HAP-1 (cell line): ENCODE results near the gene RIMBP2.

ENCODE experiments used
- DNase-seq, 2 experiments: peaks; one replicate each; pipeline ENCODE4 v3.0.0-alpha.2; 2016 to 2020; ENCODE audit warnings: low spot score in 2 of 2
- H3K27me3 ChIP-seq: fragments of 250-450 bp; sonication (Bioruptor Pico); 2 replicates; pipeline ENCODE4 v1.5.1; 2020; ENCODE audit warnings: low read depth, mild to moderate bottlenecking, moderate library complexity
- H3K36me3 ChIP-seq: fragments of 250-450 bp; sonication (Bioruptor Pico); replicated peaks from 2 replicates; pipeline ENCODE4 v1.5.1; 2020; ENCODE audit warnings: mild to moderate bottlenecking
- H3K4me1 ChIP-seq: fragments of 250-450 bp; sonication (Bioruptor Pico); 2 replicates; pipeline ENCODE4 v1.5.1; 2020; ENCODE audit warnings: mild to moderate bottlenecking
- H3K4me3 ChIP-seq: fragments of 250-450 bp; sonication (Bioruptor Pico); 2 replicates; pipeline ENCODE4 v1.5.1; 2020; ENCODE audit warnings: mild to moderate bottlenecking, moderate library complexity
- H3K9me3 ChIP-seq: fragments of 250-450 bp; sonication (Bioruptor Pico); 2 replicates; pipeline ENCODE4 v1.5.1; 2020; ENCODE audit warnings: mild to moderate bottlenecking, moderate library complexity
- in situ Hi-C: fragments of 300-500 bp; cut with MboI; formaldehyde crosslinking; loops from 3 replicates; pipeline ENCODE4 v1.14.3; 2020; ENCODE audit warnings: low sequenced_read_pairs, inconsistent platforms, mixed read lengths

The RIMBP2 gene

GRCh38 chr12:130425698-130426245 is 290.3 kb downstream of the RIMBP2 start:
- no peaks in the 10 kb centered on the region for H3K27me3 ChIP-seq
- in situ Hi-C loops = no loop called here
- no peaks in the 10 kb centered on the region for H3K4me1 ChIP-seq
- DNase-seq = no peak
- no peaks in the 10 kb centered on the region for H3K9me3 ChIP-seq
- H3K36me3 ChIP-seq = no peaks in the 10 kb centered on the region
- H3K4me3 ChIP-seq = no peak overlapping the region

DNA sequence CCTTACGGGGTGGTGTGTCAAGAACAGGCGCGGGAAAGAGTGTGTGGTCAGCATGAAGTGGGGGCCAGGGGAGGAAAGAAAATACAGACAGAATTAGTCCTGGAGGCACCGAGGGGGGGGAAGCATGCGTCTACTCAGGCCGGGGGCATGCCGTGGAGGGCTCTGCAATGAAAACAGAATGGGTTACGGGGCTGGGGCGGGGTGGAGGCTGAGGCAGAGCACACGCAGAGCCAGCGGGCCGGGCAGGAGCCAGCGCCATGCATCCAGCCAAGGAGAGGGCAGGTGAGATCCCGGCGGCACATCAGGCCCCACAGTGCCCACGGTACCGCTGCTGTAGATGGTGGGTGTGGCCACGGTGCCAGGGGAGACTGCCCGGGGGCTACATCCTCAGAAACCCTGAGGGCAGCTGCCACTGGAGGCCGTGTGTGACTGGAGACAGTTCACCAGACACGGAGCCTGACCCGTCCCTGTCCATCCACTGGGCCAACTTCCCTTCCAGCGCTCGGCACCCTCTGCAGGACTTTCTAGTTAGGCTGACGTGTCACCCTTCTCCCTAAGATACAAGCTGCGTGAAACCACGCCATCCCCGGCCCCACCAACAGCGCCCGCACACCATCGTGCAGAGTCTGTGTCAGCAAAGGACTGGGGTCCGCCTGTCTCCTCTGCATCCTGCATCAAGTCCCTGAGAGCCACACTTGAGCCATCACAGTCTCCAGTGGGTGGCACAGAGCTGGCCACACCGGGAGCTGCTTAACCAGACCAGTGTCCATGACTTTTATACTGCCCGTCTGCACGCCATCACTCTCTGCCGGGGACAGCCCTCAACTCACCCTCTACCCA is 291.0 kb downstream of the RIMBP2 start:
- DNase-seq = no peak
- no peaks in the 10 kb centered on the region for H3K4me1 ChIP-seq
- no peaks in the 10 kb centered on the region for H3K9me3 ChIP-seq
- no peaks in the 10 kb centered on the region for H3K36me3 ChIP-seq
- in situ Hi-C loops = no loop called here
- no peaks in the 10 kb centered on the region for H3K27me3 ChIP-seq
- no peak overlapping the region for H3K4me3 ChIP-seq

DNA sequence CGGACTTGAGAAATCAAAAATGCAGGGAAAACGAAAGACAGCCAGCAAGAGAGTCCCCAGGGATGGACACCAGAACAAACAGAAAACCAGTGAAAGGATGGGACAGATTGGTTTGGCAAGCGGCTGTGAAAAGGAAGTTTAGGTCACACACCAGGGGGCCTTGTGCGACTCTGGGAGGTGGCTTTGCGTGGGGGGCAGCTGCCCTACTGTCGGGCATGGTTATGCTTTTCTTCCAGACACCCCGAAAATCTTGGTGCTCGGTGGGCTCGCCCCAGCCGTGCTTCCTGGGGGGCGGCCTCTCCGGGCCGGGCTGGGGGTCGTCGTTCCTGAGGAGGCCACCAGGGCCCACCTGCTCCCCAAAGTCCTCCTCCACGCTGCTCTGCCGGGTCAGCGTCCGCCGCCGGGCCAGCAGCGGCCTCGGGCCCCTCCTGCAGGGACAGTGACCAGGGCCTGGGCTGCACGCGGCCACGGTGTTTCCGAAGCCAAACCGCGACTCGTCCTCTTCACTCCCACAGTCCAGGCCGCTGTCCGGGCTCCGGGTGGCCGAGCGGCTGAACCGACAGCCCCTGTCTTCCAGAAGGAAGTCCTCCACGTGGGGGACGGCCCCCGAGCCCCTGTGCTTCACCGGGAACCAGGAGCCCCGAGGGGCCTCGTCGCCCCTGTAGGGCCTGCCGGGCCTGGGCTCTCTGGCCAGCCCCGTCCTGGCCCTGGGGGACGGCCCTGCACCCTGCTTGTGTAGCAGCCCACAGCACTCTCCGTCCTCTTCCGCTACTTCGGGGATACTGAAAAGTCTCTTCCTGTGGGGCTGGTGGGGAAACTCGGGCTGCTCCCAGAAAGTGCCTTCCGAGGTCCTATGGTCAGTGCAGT is 291.9 kb downstream of the RIMBP2 start:
- Histone ChIP-seq H3K4me1 (no peaks in the 10 kb centered on the region), H3K9me3 (no peaks in the 10 kb centered on the region), H3K4me3 (no peak overlapping the region), H3K36me3 (no peaks in the 10 kb centered on the region), H3K27me3 (no peaks in the 10 kb centered on the region)
- DNase-seq = no peak
- in situ Hi-C loops = no loop called here

DNA sequence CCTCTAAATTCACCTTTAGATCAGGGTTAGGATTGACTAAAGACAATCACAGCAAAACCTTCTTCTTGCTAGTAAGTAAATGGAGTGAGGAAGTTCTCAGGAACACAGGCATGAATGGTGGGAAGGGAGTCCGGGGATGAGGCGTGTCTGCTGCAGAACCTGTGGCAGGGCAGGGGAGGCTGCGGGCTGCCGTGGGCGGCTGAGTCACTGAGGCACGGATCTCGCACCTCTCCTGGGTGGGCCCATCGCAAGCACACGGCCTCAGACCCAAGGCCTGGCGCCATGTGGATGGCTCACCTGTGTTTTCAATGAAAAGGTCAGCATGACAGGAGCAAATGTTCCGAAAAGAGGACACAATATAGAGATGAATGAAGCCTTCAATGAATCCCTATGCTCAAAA is 293.0 kb downstream of the RIMBP2 start:
- Histone ChIP-seq H3K4me1 (no peaks in the 10 kb centered on the region), H3K9me3 (no peaks in the 10 kb centered on the region), H3K27me3 (no peaks in the 10 kb centered on the region), H3K36me3 (no peaks in the 10 kb centered on the region), H3K4me3 (no peak overlapping the region)
- DNase-seq = no peak
- in situ Hi-C loops = no loop called here

DNA sequence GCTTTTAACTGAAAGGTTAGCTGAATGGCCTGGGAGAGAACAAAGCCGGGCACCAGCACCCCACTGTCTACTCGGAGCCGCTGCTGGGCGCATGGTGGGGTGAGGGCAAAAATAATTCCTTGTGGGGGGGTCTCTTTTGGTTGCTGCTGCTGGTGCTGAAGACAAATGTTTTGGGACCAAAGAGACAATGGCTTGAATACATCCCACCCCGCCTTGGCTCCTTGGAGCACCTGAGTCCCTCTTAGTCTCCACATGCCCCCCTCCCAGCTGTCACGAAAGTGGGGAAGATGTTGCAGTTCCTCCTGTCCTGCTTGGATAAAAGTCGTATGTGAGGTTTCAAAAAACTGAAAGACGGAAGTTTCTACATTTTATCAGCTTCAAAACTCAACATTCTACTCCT is 293.4 kb downstream of the RIMBP2 start:
- in situ Hi-C loops = no loop called here
- Histone ChIP-seq H3K9me3 (no peaks in the 10 kb centered on the region), H3K36me3 (no peaks in the 10 kb centered on the region), H3K4me3 (no peak overlapping the region), H3K4me1 (no peaks in the 10 kb centered on the region), H3K27me3 (no peaks in the 10 kb centered on the region)
- no peak for DNase-seq

DNA sequence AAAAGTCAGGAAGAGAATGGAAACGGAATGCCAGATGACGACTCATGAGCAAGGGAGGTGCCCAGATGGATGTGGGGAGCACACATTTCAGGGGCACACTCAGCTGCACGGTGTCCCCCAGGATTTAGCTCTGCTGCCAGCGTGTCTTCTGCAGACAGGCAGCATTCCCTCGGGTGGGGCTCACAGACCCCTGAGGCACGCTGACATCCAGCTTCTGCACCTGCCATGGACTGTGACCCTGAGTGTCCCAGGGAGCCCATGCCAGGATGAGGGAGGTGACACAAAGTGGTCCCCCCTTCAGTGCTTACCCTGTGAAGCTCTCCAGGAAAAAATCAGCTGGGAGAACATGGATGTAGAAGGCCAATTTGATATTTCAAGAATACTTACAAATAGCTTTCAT is 294.2 kb downstream of the RIMBP2 start:
- H3K9me3 ChIP-seq = no peaks in the 10 kb centered on the region
- H3K4me1 ChIP-seq = no peaks in the 10 kb centered on the region
- in situ Hi-C loops = no loop called here
- H3K36me3 ChIP-seq = no peaks in the 10 kb centered on the region
- DNase-seq = no peak
- no peaks in the 10 kb centered on the region for H3K27me3 ChIP-seq
- no peak overlapping the region for H3K4me3 ChIP-seq

DNA sequence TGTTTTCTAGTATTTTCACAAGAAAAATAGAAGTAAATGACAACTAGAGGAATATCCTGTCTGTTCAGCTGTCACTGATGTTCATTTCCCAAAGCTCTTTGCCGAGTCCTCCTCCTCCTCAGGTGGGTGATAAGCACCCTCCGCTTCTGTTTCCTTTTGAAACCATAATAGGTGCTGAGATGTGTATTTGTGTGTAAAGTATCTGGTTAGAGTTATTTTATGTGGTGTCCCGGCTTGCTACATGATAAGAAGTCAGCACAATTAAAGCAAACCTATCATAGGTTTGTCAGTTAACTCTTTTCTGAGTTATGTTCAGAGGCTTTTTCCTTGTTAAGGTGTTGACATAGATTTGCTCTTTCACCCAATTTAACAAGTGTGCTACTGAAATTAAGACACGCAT is 296.0 kb downstream of the RIMBP2 start:
- Histone ChIP-seq H3K4me1 (no peaks in the 10 kb centered on the region), H3K9me3 (no peaks in the 10 kb centered on the region), H3K4me3 (no peak overlapping the region), H3K27me3 (no peaks in the 10 kb centered on the region), H3K36me3 (no peaks in the 10 kb centered on the region)
- in situ Hi-C loops = no loop called here
- DNase-seq = no peak

GRCh38 chr12:130419116-130419515 is 297.0 kb downstream of the RIMBP2 start:
- no peaks in the 10 kb centered on the region for H3K36me3 ChIP-seq
- in situ Hi-C loops = no loop called here
- no peaks in the 10 kb centered on the region for H3K4me1 ChIP-seq
- no peak overlapping the region for H3K4me3 ChIP-seq
- no peaks in the 10 kb centered on the region for H3K27me3 ChIP-seq
- DNase-seq = no peak
- H3K9me3 ChIP-seq = no peaks in the 10 kb centered on the region

DNA sequence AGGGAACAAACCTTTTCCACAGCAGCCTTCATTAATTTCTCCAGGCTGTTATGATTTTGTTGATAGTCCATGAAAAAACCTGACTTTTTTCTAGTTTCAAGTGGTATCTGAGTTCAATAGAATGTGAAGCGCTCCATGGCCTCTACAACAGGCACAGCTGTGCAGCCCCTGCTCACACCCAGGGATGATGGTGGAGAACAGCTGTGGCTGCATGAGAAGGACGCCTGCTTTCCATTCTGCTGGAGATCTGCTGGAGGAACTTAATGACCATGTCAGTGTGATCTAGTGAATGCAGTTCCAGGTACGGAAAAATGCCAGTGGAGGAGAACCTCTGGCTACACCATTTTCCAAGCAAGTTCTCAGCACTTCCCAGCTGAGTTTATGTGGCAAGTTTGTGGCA is 297.8 kb downstream of the RIMBP2 start:
- in situ Hi-C loops = no loop called here
- DNase-seq = no peak
- Histone ChIP-seq H3K9me3 (no peaks in the 10 kb centered on the region), H3K4me1 (no peaks in the 10 kb centered on the region), H3K4me3 (no peak overlapping the region), H3K36me3 (no peaks in the 10 kb centered on the region), H3K27me3 (no peaks in the 10 kb centered on the region)

DNA sequence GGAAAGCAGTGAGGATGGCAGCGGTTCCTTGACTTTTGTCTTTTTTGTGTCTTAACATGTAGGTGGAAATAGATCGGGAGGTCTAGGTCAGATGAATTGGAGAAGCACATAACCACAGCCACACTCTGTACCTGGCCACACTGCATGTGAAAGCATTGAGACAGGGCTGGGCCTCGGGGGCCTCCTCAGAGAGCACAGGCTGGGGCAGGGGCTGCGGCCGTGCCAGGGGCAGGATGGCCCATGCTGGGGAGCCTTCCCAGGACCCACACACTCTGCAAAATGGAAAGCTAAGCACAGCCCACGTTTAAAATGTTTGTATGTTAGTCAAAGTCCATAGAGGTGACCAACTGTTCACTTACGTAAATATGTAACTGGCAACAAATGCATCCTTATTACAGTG is 301.7 kb downstream of the RIMBP2 start:
- H3K9me3 ChIP-seq = no peaks in the 10 kb centered on the region
- H3K4me3 ChIP-seq = no peak overlapping the region
- no peak for DNase-seq
- no peaks in the 10 kb centered on the region for H3K27me3 ChIP-seq
- no peaks in the 10 kb centered on the region for H3K4me1 ChIP-seq
- no peaks in the 10 kb centered on the region for H3K36me3 ChIP-seq
- in situ Hi-C loops = no loop called here

DNA sequence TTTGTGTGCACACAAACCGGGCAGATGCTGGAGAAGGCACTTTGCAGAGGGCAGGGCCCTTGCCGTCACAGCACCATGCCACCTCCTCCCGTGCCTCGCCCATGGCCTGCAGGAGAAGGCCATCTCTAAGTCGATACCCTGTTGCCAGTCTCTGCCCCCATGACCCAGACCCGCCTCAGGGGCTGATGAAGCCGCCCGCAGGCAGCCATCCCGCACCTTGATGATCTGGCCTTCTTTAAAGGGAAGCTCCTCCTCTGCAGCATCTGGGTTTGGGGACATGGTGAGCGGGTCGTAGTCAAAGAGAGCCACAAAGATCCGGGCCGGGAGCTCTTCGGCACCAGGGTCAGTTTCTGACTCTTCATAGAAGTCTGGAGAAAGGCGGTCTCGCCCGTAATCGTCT is 302.2 kb downstream of the RIMBP2 start:
- no peak for DNase-seq
- in situ Hi-C loops = no loop called here

DNA sequence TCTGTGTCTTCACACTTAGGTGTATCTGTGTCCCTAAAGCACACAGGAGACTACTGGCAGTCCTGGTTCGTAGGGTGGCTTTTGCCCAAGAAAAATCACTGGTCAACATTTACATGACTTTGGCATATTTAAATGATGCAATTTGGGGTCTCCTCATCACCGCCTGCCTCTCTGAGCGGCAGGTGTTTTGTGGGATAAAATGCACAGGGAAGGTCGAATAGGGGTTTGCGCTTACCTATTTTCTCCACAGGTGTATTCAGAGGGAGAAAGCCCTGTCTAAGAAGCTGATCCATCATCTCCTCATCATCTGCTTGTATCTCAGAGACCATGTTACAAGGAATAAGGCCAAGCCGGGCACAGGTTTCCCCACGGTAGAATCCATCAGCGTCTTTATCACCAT is 303.7 kb downstream of the RIMBP2 start:
- H3K4me1 ChIP-seq = no peaks in the 10 kb centered on the region
- DNase-seq = no peak
- H3K4me3 ChIP-seq = no peak overlapping the region
- H3K36me3 ChIP-seq = no peaks in the 10 kb centered on the region
- no peaks in the 10 kb centered on the region for H3K9me3 ChIP-seq
- no peaks in the 10 kb centered on the region for H3K27me3 ChIP-seq
- in situ Hi-C loops = no loop called here

More for the DNA sequence above, 302.2 kb downstream of the RIMBP2 start:
- H3K36me3 ChIP-seq = no peaks in the 10 kb centered on the region
- H3K9me3 ChIP-seq = no peaks in the 10 kb centered on the region
- H3K4me3 ChIP-seq = no peak overlapping the region
- no peaks in the 10 kb centered on the region for H3K27me3 ChIP-seq
- H3K4me1 ChIP-seq = no peaks in the 10 kb centered on the region

DNA sequence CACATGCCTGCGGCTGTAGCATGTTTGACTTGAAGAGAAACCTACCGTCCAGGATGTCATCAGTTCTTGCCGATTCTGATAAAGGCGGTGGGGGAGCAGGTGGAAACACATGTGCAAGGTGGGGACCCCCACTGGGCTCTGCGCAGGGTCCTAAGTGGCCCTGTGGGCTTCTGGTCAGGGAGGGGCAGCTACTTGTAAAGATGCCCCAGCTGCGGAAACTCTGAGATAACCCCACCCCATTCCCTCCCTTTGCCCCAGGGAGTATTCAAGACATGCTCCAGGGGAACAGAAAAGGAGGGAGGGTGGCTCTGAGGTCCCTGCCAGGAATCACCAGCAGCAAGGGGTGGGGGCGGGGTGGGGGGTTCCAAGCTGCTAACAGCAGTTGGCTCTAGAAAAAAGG is 310.8 kb downstream of the RIMBP2 start:
- no peak for DNase-seq
- no peaks in the 10 kb centered on the region for H3K27me3 ChIP-seq
- no peaks in the 10 kb centered on the region for H3K36me3 ChIP-seq
- no peaks in the 10 kb centered on the region for H3K4me1 ChIP-seq
- in situ Hi-C loops = no loop called here
- H3K9me3 ChIP-seq = no peaks in the 10 kb centered on the region
- no peak overlapping the region for H3K4me3 ChIP-seq

DNA sequence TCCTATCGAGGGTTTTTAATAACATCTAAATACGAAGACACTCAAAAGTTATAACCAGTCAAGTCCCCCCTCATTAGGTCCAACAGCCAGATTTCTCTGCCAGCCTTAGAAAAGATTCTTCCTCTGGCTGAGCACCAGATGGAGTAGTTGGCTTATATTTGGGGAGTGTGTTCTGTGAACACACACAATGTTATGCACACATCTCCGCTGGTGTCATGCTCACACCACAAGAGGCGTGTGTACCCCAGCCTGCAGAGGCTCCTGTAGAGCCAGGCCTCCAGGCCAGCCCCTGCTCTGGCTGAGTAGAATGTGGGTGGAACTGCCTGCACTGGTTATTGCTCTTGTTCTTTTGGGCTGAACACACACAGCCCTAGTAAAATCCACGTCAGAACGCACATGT is 314.4 kb downstream of the RIMBP2 start:
- no peak for DNase-seq
- Histone ChIP-seq H3K4me1 (no peaks in the 10 kb centered on the region; the same call in 1 of the 2 replicates), H3K27me3 (no peaks in the 10 kb centered on the region), H3K36me3 (no peaks in the 10 kb centered on the region), H3K4me3 (no peak overlapping the region), H3K9me3 (no peaks in the 10 kb centered on the region)
- in situ Hi-C loops = no loop called here
